DND-41 (cell line): ENCODE results near the gene FBXW7.

Source experiments
- ATAC-seq: fragments of 200-7000 bp; cut with Tn5 transposase; 3 replicates; pipeline ENCODE4 v1.9.1; 2021; ENCODE audit warnings: low read depth; ENCODE audit not compliant: insufficient read depth
- DNase-seq: peaks from one replicate; pipeline ENCODE4 v3.0.0-alpha.2; 2020
- H2AFZ ChIP-seq: 2 replicates; pipeline ENCODE4 v1.6.0; 2012; ENCODE audit warnings: low read depth, low read length
- H3K27ac ChIP-seq: 2 replicates; pipeline ENCODE4 v1.5.1; 2012; ENCODE audit warnings: low read length, inconsistent platforms
- H3K27me3 ChIP-seq: fragments of 200-600 bp; sonication (generic); 2 replicates; pipeline ENCODE4 v1.6.0; 2012; ENCODE audit warnings: low read length, mild to moderate bottlenecking, inconsistent platforms; ENCODE audit not compliant: insufficient read depth, poor library complexity
- H3K36me3 ChIP-seq: 2 replicates; pipeline ENCODE4 v1.5.1; 2012; ENCODE audit warnings: low read length, inconsistent platforms; ENCODE audit not compliant: insufficient read depth
- H3K4me1 ChIP-seq: 2 replicates; pipeline ENCODE4 v1.5.1; 2012; ENCODE audit warnings: mild to moderate bottlenecking, low read length; ENCODE audit not compliant: insufficient read depth
- H3K4me2 ChIP-seq: 2 replicates; pipeline ENCODE4 v1.6.0; 2012; ENCODE audit warnings: mild to moderate bottlenecking, moderate library complexity, low read length, inconsistent platforms; ENCODE audit not compliant: insufficient read depth
- H3K4me3 ChIP-seq, 2 experiments: fragments of 200-600 bp in 1 of 2; shearing (Covaris generic) in 1 of 2; 2 replicates each; pipeline ENCODE4 v1.5.1; 2012 to 2016; ENCODE audit warnings: inconsistent platforms in 2 of 2, low read length in 2 of 2, mild to moderate bottlenecking in 2 of 2, low read depth in 1 of 2, moderate library complexity in 1 of 2
- H3K79me2 ChIP-seq: 2 replicates; pipeline ENCODE4 v1.6.0; 2012; ENCODE audit warnings: low read length, inconsistent platforms; ENCODE audit not compliant: insufficient read depth
- H3K9ac ChIP-seq: 2 replicates; pipeline ENCODE4 v1.6.0; 2012; ENCODE audit warnings: low read depth, mild to moderate bottlenecking, inconsistent platforms, low read length, moderate library complexity
- H3K9me3 ChIP-seq: 2 replicates; pipeline ENCODE4 v1.5.1; 2012; ENCODE audit warnings: low read length, moderate library complexity, mild to moderate bottlenecking, inconsistent platforms; ENCODE audit not compliant: insufficient read depth, severe bottlenecking
- H4K20me1 ChIP-seq: 2 replicates; pipeline ENCODE4 v1.6.0; 2012; ENCODE audit warnings: low read length; ENCODE audit not compliant: insufficient read depth
- CTCF ChIP-seq: IDR thresholded peaks from 2 replicates; pipeline ENCODE4 v1.5.1; 2012; ENCODE audit warnings: borderline replicate concordance, low read length, moderate library complexity, mild to moderate bottlenecking; ENCODE audit not compliant: poor library complexity, severe bottlenecking; ENCODE audit errors: extremely low read depth
- EZH2 ChIP-seq: IDR thresholded peaks from 3 replicates; pipeline ENCODE4 v1.6.1; 2012; ENCODE audit warnings: borderline replicate concordance, low read depth, mild to moderate bottlenecking, moderate library complexity, low read length, inconsistent platforms; ENCODE audit not compliant: severe bottlenecking

FBXW7 gene

GRCh38 chr4:152360045-152360410 is 175.9 kb downstream of the FBXW7 start:
- Histone ChIP-seq H3K27ac (no peak overlapping the region), H3K4me3 (no peak overlapping the region), H3K36me3 (no peaks in the 10 kb centered on the region), H3K79me2 (no peaks in the 10 kb centered on the region), H4K20me1 (no peaks in the 10 kb centered on the region), H3K27me3 (no peaks in the 10 kb centered on the region), H3K4me1 (no peaks in the 10 kb centered on the region), H3K9me3 (no peaks in the 10 kb centered on the region), H3K4me2 (no peak overlapping the region), H2AFZ (no peak overlapping the region), H3K9ac (no peak overlapping the region)
- no peak for TF ChIP-seq CTCF
- no peak for TF ChIP-seq EZH2
- no peak for DNase-seq
- ATAC-seq: no peak

- no peaks in the 10 kb centered on the region for H3K79me2 ChIP-seq
- no peaks in the 10 kb centered on the region for H3K27me3 ChIP-seq
- TF ChIP-seq EZH2: no peak
- TF ChIP-seq CTCF: no peak
- H4K20me1 ChIP-seq: no peaks in the 10 kb centered on the region
- no peaks in the 10 kb centered on the region for H3K4me1 ChIP-seq
- H3K9me3 ChIP-seq: no peaks in the 10 kb centered on the region
- no peak overlapping the region for H3K4me3 ChIP-seq
- no peak overlapping the region for H3K9ac ChIP-seq
- ATAC-seq (no peak), DNase-seq (no peak)
- no peaks in the 10 kb centered on the region for H3K36me3 ChIP-seq
- H3K4me2 ChIP-seq: no peak overlapping the region
- no peak overlapping the region for H2AFZ ChIP-seq
- no peak overlapping the region for H3K27ac ChIP-seq
Observed at GRCh38 chr4:152359208-152360044, 176.5 kb downstream of the FBXW7 start.

- H3K27ac ChIP-seq: no peak overlapping the region
- H3K4me1 ChIP-seq: peaks cover 15% of the 10 kb centered on the region
- no peaks in the 10 kb centered on the region for H3K9me3 ChIP-seq
- no peak for TF ChIP-seq EZH2
- TF ChIP-seq CTCF: no peak
- no peak overlapping the region for H3K4me2 ChIP-seq
- ATAC-seq (no peak), DNase-seq (no peak)
- H2AFZ ChIP-seq: no peak overlapping the region
- H3K79me2 ChIP-seq: no peaks in the 10 kb centered on the region
- H3K27me3 ChIP-seq: no peaks in the 10 kb centered on the region
- H4K20me1 ChIP-seq: no peaks in the 10 kb centered on the region
- no peak overlapping the region for H3K4me3 ChIP-seq
- no peaks in the 10 kb centered on the region for H3K36me3 ChIP-seq
- H3K9ac ChIP-seq: no peak overlapping the region
Observed at GRCh38 chr4:152357206-152357605, 178.7 kb downstream of the FBXW7 start.
